ENCODE data around the gene ITGA6.

Gene ITGA6

DNA sequence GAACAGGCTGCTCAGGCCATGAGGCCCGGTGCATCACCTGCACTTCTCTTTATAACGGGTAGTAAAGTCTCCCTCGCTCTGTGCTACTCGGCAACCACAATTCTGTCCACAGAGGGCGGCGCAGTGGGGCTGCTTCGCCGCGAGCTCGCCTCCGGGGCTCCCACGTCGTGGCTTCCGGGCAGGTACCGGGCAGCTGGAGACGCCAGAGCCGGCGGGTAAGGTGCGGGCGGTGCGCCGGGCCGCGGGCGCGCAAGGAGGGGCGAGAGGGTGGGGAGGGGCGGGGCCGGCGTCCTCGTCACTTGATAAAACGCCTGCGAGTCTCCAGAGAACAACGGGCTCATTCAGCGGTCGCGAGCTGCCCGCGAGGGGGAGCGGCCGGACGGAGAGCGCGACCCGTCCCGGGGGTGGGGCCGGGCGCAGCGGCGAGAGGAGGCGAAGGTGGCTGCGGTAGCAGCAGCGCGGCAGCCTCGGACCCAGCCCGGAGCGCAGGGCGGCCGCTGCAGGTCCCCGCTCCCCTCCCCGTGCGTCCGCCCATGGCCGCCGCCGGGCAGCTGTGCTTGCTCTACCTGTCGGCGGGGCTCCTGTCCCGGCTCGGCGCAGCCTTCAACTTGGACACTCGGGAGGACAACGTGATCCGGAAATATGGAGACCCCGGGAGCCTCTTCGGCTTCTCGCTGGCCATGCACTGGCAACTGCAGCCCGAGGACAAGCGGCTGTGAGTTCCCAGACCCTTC is at the start of gene ITGA6:
Gene ITGA6, plus strand, starts transcription at position 331 of the 734 bp plus-strand sequence.
- TF ChIP-seq, protein P1, sequence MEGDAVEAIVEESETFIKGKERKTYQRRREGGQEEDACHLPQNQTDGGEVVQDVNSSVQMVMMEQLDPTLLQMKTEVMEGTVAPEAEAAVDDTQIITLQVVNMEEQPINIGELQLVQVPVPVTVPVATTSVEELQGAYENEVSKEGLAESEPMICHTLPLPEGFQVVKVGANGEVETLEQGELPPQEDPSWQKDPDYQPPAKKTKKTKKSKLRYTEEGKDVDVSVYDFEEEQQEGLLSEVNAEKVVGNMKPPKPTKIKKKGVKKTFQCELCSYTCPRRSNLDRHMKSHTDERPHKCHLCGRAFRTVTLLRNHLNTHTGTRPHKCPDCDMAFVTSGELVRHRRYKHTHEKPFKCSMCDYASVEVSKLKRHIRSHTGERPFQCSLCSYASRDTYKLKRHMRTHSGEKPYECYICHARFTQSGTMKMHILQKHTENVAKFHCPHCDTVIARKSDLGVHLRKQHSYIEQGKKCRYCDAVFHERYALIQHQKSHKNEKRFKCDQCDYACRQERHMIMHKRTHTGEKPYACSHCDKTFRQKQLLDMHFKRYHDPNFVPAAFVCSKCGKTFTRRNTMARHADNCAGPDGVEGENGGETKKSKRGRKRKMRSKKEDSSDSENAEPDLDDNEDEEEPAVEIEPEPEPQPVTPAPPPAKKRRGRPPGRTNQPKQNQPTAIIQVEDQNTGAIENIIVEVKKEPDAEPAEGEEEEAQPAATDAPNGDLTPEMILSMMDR (IDR thresholded peaks at IDR 0.05; ENCODE audit: insufficient read depth, missing control alignments) = no peak
- FAIRE-seq = no peak
- DNase-seq (ENCODE audit: insufficient read length, low spot score) = peak; percentile 33

DNA sequence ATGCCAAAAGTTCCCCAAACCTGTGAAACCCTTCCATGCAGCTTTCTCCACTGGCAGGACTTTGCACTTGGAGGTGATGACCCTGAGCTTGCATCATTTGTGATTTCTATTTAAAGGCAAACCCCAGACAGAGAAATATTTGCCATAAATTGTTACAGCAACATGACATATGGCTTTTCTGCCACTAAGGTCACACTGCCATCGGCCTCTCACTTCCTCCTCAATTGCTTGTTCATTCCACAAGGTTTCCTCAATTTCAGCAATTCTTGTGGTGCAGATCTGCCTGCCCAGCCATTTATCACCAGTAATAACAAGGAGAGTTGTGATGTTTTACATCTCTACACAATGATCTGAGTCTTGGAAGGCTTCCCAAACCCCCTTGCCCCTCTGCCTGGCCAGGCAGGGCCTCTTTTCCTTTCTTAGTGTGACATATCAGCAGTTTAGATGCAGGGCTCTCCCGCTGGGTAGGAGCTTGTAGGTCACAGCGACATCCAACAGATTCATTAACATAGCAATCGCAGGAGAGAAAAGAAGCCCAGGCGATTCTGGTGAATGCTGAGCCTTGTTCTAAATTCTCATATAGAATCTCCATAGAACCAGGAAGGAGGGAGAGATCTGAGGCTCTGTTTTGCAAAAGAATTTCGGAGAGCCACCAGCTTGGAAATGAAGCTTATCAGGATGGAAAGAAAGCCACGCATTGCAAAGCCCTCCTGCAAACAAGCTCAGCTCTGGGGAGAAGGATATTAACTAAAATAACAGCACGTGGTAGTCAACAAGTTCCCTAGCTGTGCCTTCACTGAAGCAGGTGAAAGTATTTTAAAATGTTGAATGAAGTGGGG is 46.7 kb upstream of the ITGA6 start:
- DNase-seq (ENCODE audit: insufficient read length, low spot score) = no peak
- no peak for FAIRE-seq
- TF ChIP-seq, protein P1 (IDR thresholded peaks at IDR 0.05; ENCODE audit: insufficient read depth, missing control alignments) = no peak

DNA sequence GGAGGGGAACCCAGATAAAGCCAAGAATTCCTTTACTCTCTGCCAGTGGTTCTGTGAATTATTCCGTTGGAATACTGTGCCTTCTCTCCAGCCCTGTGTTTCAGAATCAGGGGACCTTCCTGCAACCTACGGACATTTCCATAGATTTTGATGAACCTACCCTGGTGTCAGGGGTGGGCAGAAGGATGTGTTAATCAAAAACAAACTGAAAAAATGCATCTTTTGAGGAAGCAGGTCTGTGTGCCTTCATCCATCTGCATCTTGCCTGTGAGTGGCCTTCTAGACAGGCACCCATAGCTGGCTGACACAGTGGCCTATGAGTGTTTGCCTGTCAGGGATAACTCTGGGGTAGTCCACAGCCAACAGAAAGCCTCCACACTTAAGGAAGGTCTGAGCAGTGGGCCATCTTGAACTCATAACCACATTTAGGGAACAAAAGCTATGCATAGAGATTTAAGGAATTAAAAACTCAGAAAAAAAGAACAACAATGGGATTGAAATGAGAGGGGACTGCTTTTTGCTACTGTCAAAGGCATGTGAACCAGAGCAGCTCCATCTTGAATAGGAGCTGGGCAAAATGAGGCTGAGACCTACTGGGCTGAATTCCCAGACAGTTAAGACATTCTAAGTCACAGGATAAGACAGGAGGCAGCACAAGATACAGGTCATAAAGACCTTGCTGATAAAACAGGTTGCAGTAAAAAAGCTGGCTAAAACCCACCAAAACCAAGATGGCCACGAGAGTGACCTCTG is 45.9 kb upstream of the ITGA6 start:
- TF ChIP-seq, protein P1 (IDR thresholded peaks at IDR 0.05; ENCODE audit: insufficient read depth, missing control alignments) = no peak
- DNase-seq (ENCODE audit: insufficient read length, low spot score) (no peak), FAIRE-seq (no peak)

DNA sequence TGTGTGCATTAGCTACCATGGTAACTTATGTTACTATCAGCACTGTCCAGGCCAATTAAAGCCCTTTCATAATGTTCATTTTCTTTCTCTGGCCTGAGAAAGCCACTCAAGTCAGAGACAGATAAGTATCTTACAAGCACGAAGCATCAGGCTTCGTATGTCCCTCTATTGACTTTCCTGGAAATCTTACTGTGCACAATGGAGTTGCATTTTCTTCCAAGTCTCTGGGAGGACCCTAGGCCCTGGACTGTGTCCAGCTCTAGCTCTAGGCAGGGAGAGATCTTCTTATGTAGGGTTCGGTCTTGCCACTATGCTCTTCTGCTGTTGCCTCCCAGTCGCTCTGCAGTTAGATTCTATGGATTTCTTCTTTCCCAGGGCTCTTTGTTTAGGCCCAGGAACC is 40.0 kb upstream of the ITGA6 start:
- FAIRE-seq = no peak
- TF ChIP-seq, protein P1 (IDR thresholded peaks at IDR 0.05; ENCODE audit: insufficient read depth, missing control alignments) = no peak

DNA sequence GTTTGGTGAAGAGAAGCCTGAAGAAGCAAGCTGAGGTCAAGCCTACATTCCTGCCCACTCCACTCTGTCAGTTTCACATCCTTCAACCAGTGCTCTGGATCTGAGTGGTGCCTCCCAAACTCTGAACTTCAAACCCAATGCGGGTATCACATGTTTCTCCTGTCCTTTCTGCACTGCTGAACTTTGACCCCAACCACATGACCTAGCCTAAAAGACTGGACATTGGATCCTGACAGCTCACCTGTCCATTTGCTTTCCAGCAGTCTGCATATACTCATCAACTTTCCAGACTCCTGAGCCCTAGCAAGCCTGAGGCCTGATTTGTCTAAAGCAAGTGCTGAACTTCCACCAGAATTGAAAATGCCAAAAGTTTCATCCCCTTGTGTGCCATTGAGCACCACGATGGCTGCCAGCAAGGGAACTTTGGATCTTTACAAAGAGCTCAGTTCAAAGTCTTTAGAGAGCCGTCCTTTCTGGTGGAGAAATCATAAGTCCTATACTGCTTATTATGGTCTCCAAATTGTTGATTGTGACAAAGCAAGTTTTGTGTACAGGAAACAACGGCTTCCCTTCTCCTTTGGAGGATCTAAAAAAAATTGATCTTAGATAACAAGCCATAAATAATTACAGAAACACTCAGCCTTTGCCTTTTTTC is 37.6 kb upstream of the ITGA6 start:
- TF ChIP-seq, protein P1 (IDR thresholded peaks at IDR 0.05; ENCODE audit: insufficient read depth, missing control alignments) = no peak
- FAIRE-seq = no peak
- no peak for DNase-seq (ENCODE audit: insufficient read length, low spot score)

More for the DNA sequence above, 40.0 kb upstream of the ITGA6 start:
- no peak for DNase-seq (ENCODE audit: insufficient read length, low spot score)

DNA sequence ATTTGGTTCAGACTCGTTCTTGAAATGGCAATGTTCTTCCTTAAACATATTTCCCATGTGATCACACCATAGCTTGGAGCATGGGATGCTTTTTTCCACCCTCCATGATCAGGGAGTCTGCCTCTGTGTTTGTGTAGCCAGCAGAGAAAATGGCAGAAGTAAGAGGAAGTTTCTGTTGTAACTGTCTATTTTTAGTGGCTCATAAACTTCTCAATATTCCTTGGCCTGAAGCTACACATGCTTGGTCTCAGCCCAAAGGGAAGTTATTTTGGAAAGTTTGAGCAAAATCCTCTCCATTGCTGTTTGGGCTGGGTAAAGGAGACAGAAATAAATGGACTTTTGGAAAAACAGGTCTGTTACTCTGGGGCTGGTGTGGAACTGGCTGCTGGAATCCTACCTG is 33.4 kb upstream of the ITGA6 start:
- DNase-seq (ENCODE audit: insufficient read length, low spot score) = no peak
- TF ChIP-seq, protein P1 (IDR thresholded peaks at IDR 0.05; ENCODE audit: insufficient read depth, missing control alignments) = no peak
- no peak for FAIRE-seq
